CD14-positive monocyte (primary cell): ENCODE results near the gene CRX. TPM values are rescaled to one million over a fixed set of nuclear protein-coding genes. Genes with fewer than 3 reads are reported as not detected.

Experiments used
- DNase-seq, 3 donors: peaks; one replicate each; pipeline ENCODE4 v3.0.0-alpha.2; 2011 to 2022
- H2AFZ ChIP-seq: 2 replicates; pipeline ENCODE4 v1.6.0; 2012; ENCODE audit warnings: mild to moderate bottlenecking, low read depth, low read length, inconsistent platforms; ENCODE audit not compliant: insufficient read depth, poor library complexity, severe bottlenecking
- H3K27ac ChIP-seq, 2 donors: 1 replicate in 1 of 2; 2 replicates in 1 of 2; pipeline ENCODE4 v1.5.1; 2012 to 2013; ENCODE audit warnings: low read length in 2 of 2, control low read depth in 1 of 2, inconsistent platforms in 1 of 2, low read depth in 1 of 2, mild to moderate bottlenecking in 1 of 2
- H3K27me3 ChIP-seq, 2 donors: one replicate each; pipeline versions ENCODE4 v1.6.0 to v1.6.1; 2011 to 2013; ENCODE audit warnings: low read length in 2 of 2; ENCODE audit not compliant: control insufficient read depth in 2 of 2, insufficient read depth in 2 of 2
- H3K36me3 ChIP-seq, 2 donors: replicated peaks in 1 of 2; 1 replicate in 1 of 2; 2 replicates in 1 of 2; pipeline versions ENCODE4 v1.5.1 to v1.6.1; 2012 to 2013; ENCODE audit warnings: low read length in 2 of 2, control low read depth in 1 of 2, inconsistent platforms in 1 of 2, mild to moderate bottlenecking in 1 of 2; ENCODE audit not compliant: insufficient read depth in 2 of 2, control insufficient read depth in 1 of 2
- H3K4me1 ChIP-seq, 2 donors: 1 replicate in 1 of 2; 2 replicates in 1 of 2; pipeline versions ENCODE4 v1.5.1 to v1.6.1; 2012 to 2013; ENCODE audit warnings: low read length in 2 of 2, control low read depth in 1 of 2, inconsistent platforms in 1 of 2, mild to moderate bottlenecking in 1 of 2, moderate library complexity in 1 of 2; ENCODE audit not compliant: insufficient read depth in 2 of 2, control insufficient read depth in 1 of 2
- H3K4me2 ChIP-seq: replicated peaks from 2 replicates; pipeline ENCODE3; 2012; ENCODE audit warnings: low read length, moderate library complexity, mild to moderate bottlenecking; ENCODE audit not compliant: poor library complexity, severe bottlenecking; ENCODE audit errors: extremely low read depth
- H3K4me3 ChIP-seq, 3 experiments: fragments of 200-600 bp in 1 of 3; sonication (generic) in 1 of 3; replicated peaks in 1 of 3; 1 replicate in 2 of 3; 2 replicates in 1 of 3; pipeline ENCODE4 v1.5.1; 2011 to 2013; ENCODE audit warnings: low read length in 3 of 3, mild to moderate bottlenecking in 3 of 3, control low read depth in 2 of 3, low read depth in 2 of 3, inconsistent platforms in 1 of 3, moderate library complexity in 1 of 3
- H3K79me2 ChIP-seq: 2 replicates; pipeline ENCODE4 v1.6.0; 2012; ENCODE audit warnings: mild to moderate bottlenecking, control low read depth, inconsistent platforms, low read length, moderate library complexity; ENCODE audit not compliant: insufficient read depth
- H3K9ac ChIP-seq: 2 replicates; pipeline ENCODE4 v1.6.0; 2017; ENCODE audit warnings: low read length, mild to moderate bottlenecking; ENCODE audit not compliant: insufficient read depth, poor library complexity, severe bottlenecking
- H3K9me3 ChIP-seq, 2 donors: replicated peaks in 1 of 2; 1 replicate in 1 of 2; 2 replicates in 1 of 2; pipeline versions ENCODE4 v1.5.1 to v1.6.1; 2012 to 2013; ENCODE audit warnings: low read length in 2 of 2, control low read depth in 1 of 2; ENCODE audit not compliant: control insufficient read depth in 1 of 2, insufficient read depth in 1 of 2
- H4K20me1 ChIP-seq: 2 replicates; pipeline ENCODE4 v1.6.0; 2012; ENCODE audit warnings: mild to moderate bottlenecking, low read length, control low read depth, moderate library complexity; ENCODE audit not compliant: insufficient read depth
- H3K27ac Mint-ChIP-seq, 7 donors: one replicate each; pipeline ENCODE4 v1.8.0; 2020; ENCODE audit warnings: mild to moderate bottlenecking in 7 of 7, mixed read lengths in 7 of 7, moderate library complexity in 6 of 7, inconsistent platforms in 2 of 7
- H3K27me3 Mint-ChIP-seq, 3 donors: one replicate each; pipeline ENCODE4 v1.8.0; 2021 to 2022; ENCODE audit warnings: low read depth in 3 of 3, mild to moderate bottlenecking in 3 of 3, mixed read lengths in 3 of 3, moderate library complexity in 3 of 3, inconsistent platforms in 1 of 3
- H3K36me3 Mint-ChIP-seq, 2 donors: one replicate each; pipeline ENCODE4 v1.8.0; 2020; ENCODE audit warnings: mixed read lengths in 2 of 2, inconsistent platforms in 1 of 2, mild to moderate bottlenecking in 1 of 2
- H3K4me1 Mint-ChIP-seq: one replicate; pipeline ENCODE4 v1.8.0; 2020; ENCODE audit warnings: mild to moderate bottlenecking, mixed read lengths
- H3K4me3 Mint-ChIP-seq, 2 donors: one replicate each; pipeline ENCODE4 v1.8.0; 2020; ENCODE audit warnings: mild to moderate bottlenecking in 2 of 2, mixed read lengths in 2 of 2, moderate library complexity in 1 of 2
- H3K9me3 Mint-ChIP-seq, 7 donors: one replicate each; pipeline ENCODE4 v1.8.0; 2020 to 2022; ENCODE audit warnings: mixed read lengths in 7 of 7, mild to moderate bottlenecking in 6 of 7, moderate library complexity in 6 of 7, inconsistent platforms in 2 of 7
- WGBS: methylation state at CpG from one replicate; pipeline ENCODE4 v1.1.5; 2013; ENCODE audit warnings: missing lambda C conversion rate; ENCODE audit not compliant: insufficient coverage; 5-methylcytosine and 5-hydroxymethylcytosine counted together
- intact Hi-C, 2 donors: fragments of 100-400 bp; cut with micrococcal nuclease; formaldehyde crosslinking; loops; one replicate each; pipeline versions ENCODE4 v1.15.0 to v1.15.1; 2023
- polyA plus RNA-seq, 3 donors: library from polyadenylated mRNA; depleted of rRNA in 1 of 3; unstranded in 2 of 3; stranded (reverse) in 1 of 3; fragments of 300-500 nt in 2 of 3; fragments of >200 nt in 1 of 3; fragmentation: Illumina TruSeq in 2 of 3; gene quantifications; 1 replicate in 2 of 3; 2 replicates in 1 of 3; pipeline ENCODE4 v1.2.3, GENCODE V29; 2012 to 2021
- TF ChIP-seq, protein P1 (sequence below): fragments of 200-600 bp; IDR thresholded peaks from one replicate; pipeline ENCODE4 v1.8.0; 2022; ENCODE audit warnings: antibody characterized with exemption, mild to moderate bottlenecking

CRX gene
- polyA plus RNA-seq, 3 donors, result not detected

DNA sequence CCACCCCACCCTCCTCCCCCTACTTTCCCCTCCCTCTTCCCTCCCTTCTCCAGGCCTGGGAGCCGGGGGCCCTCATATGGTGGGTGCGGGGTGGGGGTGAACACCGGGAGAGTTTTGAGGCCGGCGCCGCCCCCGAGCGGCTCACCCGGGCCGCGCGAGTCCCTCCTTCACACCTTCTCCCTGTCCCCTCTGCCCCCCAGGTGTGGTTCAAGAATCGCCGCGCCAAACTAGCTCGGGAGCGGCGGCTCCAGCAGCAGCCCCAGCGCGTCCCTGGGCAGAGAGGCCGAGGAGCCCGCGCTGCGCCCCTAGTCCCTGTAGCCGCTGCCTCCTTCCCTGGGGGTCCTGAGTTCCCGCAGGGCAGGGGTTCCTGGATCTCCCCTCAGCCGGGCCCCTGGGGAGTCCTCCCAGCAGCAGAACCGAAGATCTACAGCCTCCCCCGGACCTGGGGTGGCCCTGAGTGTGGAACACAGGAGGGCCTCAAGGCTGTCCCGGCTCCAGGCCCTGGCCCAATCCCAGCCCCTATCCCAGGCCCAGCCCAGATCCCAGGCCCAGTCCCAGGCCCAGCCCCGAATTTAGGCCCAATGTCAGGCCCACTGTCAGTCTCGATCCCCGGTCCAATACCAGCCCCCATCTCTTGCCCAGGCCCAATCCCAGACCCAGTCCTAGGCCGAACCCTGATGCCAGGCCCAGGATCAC lies 39.0 kb downstream of the CRX start:
- no peak for DNase-seq
- no peak overlapping the region for H3K4me3 Mint-ChIP-seq

DNA sequence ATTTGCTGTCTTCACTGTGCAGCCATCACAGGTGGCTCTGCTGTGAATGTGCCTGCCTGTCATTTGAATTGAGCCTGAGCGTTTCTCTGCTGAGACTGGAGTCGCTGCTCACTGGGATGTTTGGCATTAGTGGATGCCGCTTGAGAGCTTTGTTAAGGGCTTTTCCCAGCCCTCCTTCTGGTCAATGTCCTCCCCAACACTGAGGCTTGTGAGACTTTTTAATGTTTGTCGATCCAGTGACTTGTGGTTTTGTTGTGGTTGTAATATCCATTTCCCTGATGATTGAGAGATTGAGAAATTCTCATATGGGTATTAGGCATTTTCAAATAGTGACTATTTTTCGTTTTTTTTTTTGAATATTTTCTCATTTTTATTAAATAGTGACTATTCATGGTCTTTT lies 39.9 kb downstream of the CRX start:
- no peaks in the 10 kb centered on the region for H3K36me3 ChIP-seq
- H3K4me3 ChIP-seq, result no peak overlapping the region
- H3K27ac ChIP-seq, result no peak overlapping the region
- Mint-ChIP-seq H3K9me3 (peaks cover 7 to 19% (median 12%) of the 10 kb centered on the region in 7 donors), H3K4me1 (peaks cover 2% of the 10 kb centered on the region), H3K27me3 (peaks cover 15 to 30% (median 16%) of the 10 kb centered on the region in 3 donors), H3K4me3 (no peak overlapping the region), H3K27ac (no peak overlapping the region), H3K36me3 (no peaks in the 10 kb centered on the region)
- H3K27me3 ChIP-seq, result no peaks in the 10 kb centered on the region
- peaks cover 0 to 11% of the 10 kb centered on the region in 2 donors for H3K9me3 ChIP-seq
- DNase-seq, result no peak
- no peak overlapping the region for H3K4me2 ChIP-seq
- no peak overlapping the region for H3K9ac ChIP-seq
- no peaks in the 10 kb centered on the region for H3K4me1 ChIP-seq
- H2AFZ ChIP-seq, result no peak overlapping the region
- WGBS, result no CpG with 5 or more reads among the region's 5 CpGs
- H4K20me1 ChIP-seq, result no peaks in the 10 kb centered on the region
- intact Hi-C loops, result no loop called here
- TF ChIP-seq, protein P1, sequence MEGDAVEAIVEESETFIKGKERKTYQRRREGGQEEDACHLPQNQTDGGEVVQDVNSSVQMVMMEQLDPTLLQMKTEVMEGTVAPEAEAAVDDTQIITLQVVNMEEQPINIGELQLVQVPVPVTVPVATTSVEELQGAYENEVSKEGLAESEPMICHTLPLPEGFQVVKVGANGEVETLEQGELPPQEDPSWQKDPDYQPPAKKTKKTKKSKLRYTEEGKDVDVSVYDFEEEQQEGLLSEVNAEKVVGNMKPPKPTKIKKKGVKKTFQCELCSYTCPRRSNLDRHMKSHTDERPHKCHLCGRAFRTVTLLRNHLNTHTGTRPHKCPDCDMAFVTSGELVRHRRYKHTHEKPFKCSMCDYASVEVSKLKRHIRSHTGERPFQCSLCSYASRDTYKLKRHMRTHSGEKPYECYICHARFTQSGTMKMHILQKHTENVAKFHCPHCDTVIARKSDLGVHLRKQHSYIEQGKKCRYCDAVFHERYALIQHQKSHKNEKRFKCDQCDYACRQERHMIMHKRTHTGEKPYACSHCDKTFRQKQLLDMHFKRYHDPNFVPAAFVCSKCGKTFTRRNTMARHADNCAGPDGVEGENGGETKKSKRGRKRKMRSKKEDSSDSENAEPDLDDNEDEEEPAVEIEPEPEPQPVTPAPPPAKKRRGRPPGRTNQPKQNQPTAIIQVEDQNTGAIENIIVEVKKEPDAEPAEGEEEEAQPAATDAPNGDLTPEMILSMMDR, result no peak
- no peaks in the 10 kb centered on the region for H3K79me2 ChIP-seq

More for the DNA sequence above, 39.0 kb downstream of the CRX start:
- no peak overlapping the region for H3K27ac Mint-ChIP-seq
- peaks cover 2% of the 10 kb centered on the region for H3K4me1 Mint-ChIP-seq
- H3K9me3 Mint-ChIP-seq, result peaks cover 7 to 19% (median 12%) of the 10 kb centered on the region in 7 donors
- TF ChIP-seq, protein P1, result no peak
- WGBS, result 78% methylated on average over 17 of the region's 34 CpGs
- H3K4me2 ChIP-seq, result no peak overlapping the region
- H3K9me3 ChIP-seq, result peaks cover 0 to 11% of the 10 kb centered on the region in 2 donors
- H3K4me3 ChIP-seq, result no peak overlapping the region
- H3K4me1 ChIP-seq, result no peaks in the 10 kb centered on the region
- no peaks in the 10 kb centered on the region for H3K36me3 ChIP-seq
- intact Hi-C loops, result no loop called here
- H3K36me3 Mint-ChIP-seq, result no peaks in the 10 kb centered on the region
- no peak overlapping the region for H3K9ac ChIP-seq
- H3K27ac ChIP-seq, result no peak overlapping the region
- H3K79me2 ChIP-seq, result no peaks in the 10 kb centered on the region
- no peaks in the 10 kb centered on the region for H4K20me1 ChIP-seq
- H3K27me3 ChIP-seq, result no peaks in the 10 kb centered on the region
- peaks cover 20 to 31% (median 21%) of the 10 kb centered on the region in 3 donors for H3K27me3 Mint-ChIP-seq
- H2AFZ ChIP-seq, result no peak overlapping the region
